Endothelial cell of umbilical vein (primary cell): Measurements from ENCODE around the gene SREK1IP1. TPM values are rescaled to one million over a fixed set of nuclear protein-coding genes. Genes with fewer than 3 reads are reported as not detected.

Experiments used
- BruUV-seq: library from RNA; stranded (reverse); fragments of 400-500 nt; replicated peaks from 2 replicates; lab custom pipeline; 2021; lab: Mats Ljungman, UMichigan
- CTCF ChIA-PET: fragments of 300-600, 350-600 bp; sonication (Branson Sonifier 250); formaldehyde crosslinking; loops from one replicate; lab custom pipeline; 2021; ENCODE audit warnings: antibody characterized with exemption, inconsistent platforms; lab: Charles Lee
- POLR2A ChIA-PET: fragments of 300-600, 350-600 bp; sonication (Branson Sonifier 250); formaldehyde crosslinking; loops from one replicate; lab custom pipeline; 2021; ENCODE audit warnings: antibody characterized with exemption, inconsistent platforms; lab: Charles Lee
- DNase-seq: peaks from one replicate; pipeline ENCODE4 v3.0.0-alpha.2; 2011; ENCODE audit warnings: low read depth, low spot score
- FAIRE-seq: peaks from 2 replicates; lab custom pipeline; 2011; peaks lifted over from hg19 to GRCh38; lab: Jason Lieb, UNC
- H2AFZ ChIP-seq: 2 replicates; pipeline ENCODE4 v1.6.0; 2012; ENCODE audit warnings: low read depth, low read length, control low read depth, inconsistent platforms
- H3K27ac ChIP-seq: 2 replicates; pipeline ENCODE4 v1.5.1; 2011; ENCODE audit warnings: low read depth, mild to moderate bottlenecking, control low read depth, low read length, moderate library complexity; ENCODE audit not compliant: insufficient read depth
- H3K27me3 ChIP-seq, 2 experiments: 2 replicates each; pipeline versions ENCODE4 v1.6.0 to v1.6.1; 2011; ENCODE audit warnings: low read length in 2 of 2, mixed read lengths in 1 of 2; ENCODE audit not compliant: control insufficient read depth in 2 of 2, insufficient read depth in 2 of 2
- H3K36me3 ChIP-seq, 2 experiments: 2 replicates in 1 of 2; 3 replicates in 1 of 2; pipeline ENCODE4 v1.5.1; 2011; ENCODE audit warnings: low read length in 2 of 2, mild to moderate bottlenecking in 1 of 2, moderate library complexity in 1 of 2; ENCODE audit not compliant: control insufficient read depth in 2 of 2, insufficient read depth in 2 of 2; ENCODE audit errors: extremely low read depth in 1 of 2
- H3K4me1 ChIP-seq: 3 replicates; pipeline ENCODE4 v1.5.1; 2011; ENCODE audit warnings: mild to moderate bottlenecking, low read length; ENCODE audit not compliant: control insufficient read depth, insufficient read depth; ENCODE audit errors: extremely low read depth
- H3K4me2 ChIP-seq: 2 replicates; pipeline ENCODE4 v1.6.1; 2011; ENCODE audit warnings: low read length, control low read depth, mixed read lengths; ENCODE audit not compliant: insufficient read depth
- H3K4me3 ChIP-seq, 3 experiments: fragments of 200-600 bp in 1 of 3; sonication (generic), shearing (Covaris generic) in 1 of 3; replicated peaks in 1 of 3; 2 replicates each; pipeline ENCODE4 v1.5.1; 2011 to 2016; ENCODE audit warnings: control low read depth in 3 of 3, low read length in 3 of 3, mild to moderate bottlenecking in 2 of 3, inconsistent platforms in 1 of 3, low read depth in 1 of 3, moderate library complexity in 1 of 3; ENCODE audit not compliant: insufficient read depth in 1 of 3
- H3K79me2 ChIP-seq: 2 replicates; pipeline ENCODE4 v1.6.0; 2012; ENCODE audit warnings: low read length, inconsistent platforms; ENCODE audit not compliant: control insufficient read depth, insufficient read depth
- H3K9ac ChIP-seq: replicated peaks from 2 replicates; pipeline ENCODE3; 2011; ENCODE audit warnings: low read length, control low read depth; ENCODE audit not compliant: insufficient read depth; ENCODE audit errors: extremely low read depth
- H3K9me1 ChIP-seq: replicated peaks from 3 replicates; pipeline ENCODE4 v1.6.0; 2011; ENCODE audit warnings: mild to moderate bottlenecking, low read length; ENCODE audit not compliant: control insufficient read depth, insufficient read depth; ENCODE audit errors: extremely low read depth
- H3K9me3 ChIP-seq: replicated peaks from 2 replicates; pipeline ENCODE4 v1.5.1; 2012; ENCODE audit warnings: low read length, inconsistent platforms; ENCODE audit not compliant: control insufficient read depth, insufficient read depth
- H4K20me1 ChIP-seq: replicated peaks from 2 replicates; pipeline ENCODE3; 2011; ENCODE audit warnings: mild to moderate bottlenecking, low read length; ENCODE audit not compliant: control insufficient read depth, insufficient read depth; ENCODE audit errors: extremely low read depth
- EZH2 ChIP-seq: IDR thresholded peaks from 2 replicates; pipeline ENCODE4 v1.6.1; 2012; ENCODE audit warnings: borderline replicate concordance, low read depth, mild to moderate bottlenecking, moderate library complexity, low read length, inconsistent platforms; ENCODE audit not compliant: severe bottlenecking
- JUN ChIP-seq: IDR thresholded peaks from 2 replicates; pipeline ENCODE4 v1.6.1; 2011; ENCODE audit warnings: borderline replicate concordance, low read depth; ENCODE audit not compliant: insufficient read length, insufficient read depth
- POLR2AphosphoS5 ChIP-seq: IDR thresholded peaks from 2 replicates; pipeline ENCODE4 v1.6.1; 2012; ENCODE audit warnings: low read depth, mild to moderate bottlenecking, control low read depth, low read length, moderate library complexity; ENCODE audit not compliant: insufficient read depth
- dilution Hi-C: fragments of 300-500 bp; cut with MboI; formaldehyde crosslinking; loops from one replicate; pipeline ENCODE4 v1.15.0; 2019; ENCODE audit warnings: low sequenced_read_pairs; ENCODE audit not compliant: extremely low pct_ligation_motif_present
- intact Hi-C: fragments of 100-400 bp; cut with micrococcal nuclease; formaldehyde crosslinking; loops from one replicate; pipeline ENCODE4 v1.10.0; 2022
- polyA plus RNA-seq, 4 experiments: library from polyadenylated mRNA; depleted of rRNA in 3 of 4; stranded (reverse) in 3 of 4; unstranded in 1 of 4; fragments of >200 nt; gene quantifications; 2 replicates each; pipeline versions ENCODE4 v1.2.1 to v1.2.3, GENCODE V29; 2011 to 2012; ENCODE audit warnings: missing spikeins in 1 of 4
- total RNA-seq: library from RNA; stranded (reverse); gene quantifications from 2 replicates; pipeline ENCODE4 v1.2.3, GENCODE V29; 2021
- TF ChIP-seq, protein P1 (sequence below): IDR thresholded peaks from 2 replicates; pipeline ENCODE4 v1.6.1; 2011; ENCODE audit not compliant: insufficient read depth, insufficient read length
- TF ChIP-seq, protein P2 (sequence below), 2 donors: IDR thresholded peaks; 1 replicate in 1 of 2; 2 replicates in 1 of 2; pipeline ENCODE4 v1.5.1; 2011; ENCODE audit warnings: low read length in 2 of 2, mild to moderate bottlenecking in 2 of 2, moderate library complexity in 2 of 2, control low read depth in 1 of 2, inconsistent platforms in 1 of 2, low read depth in 1 of 2; ENCODE audit not compliant: insufficient read depth in 1 of 2; ENCODE audit errors: extremely low read depth in 1 of 2

Gene SREK1IP1
- total and polyA plus RNA-seq, 2 donors (not counting 3 experiments of a cell fraction or from before 2014, with no cell fraction given): 6.3 to 17.8 TPM

GRCh38 chr5:64811050-64811640 lies 42.7 kb upstream of the SREK1IP1 start:
- BruUV-seq: no TSS peak
- no peak for TF ChIP-seq EZH2
- TF ChIP-seq, protein P1, sequence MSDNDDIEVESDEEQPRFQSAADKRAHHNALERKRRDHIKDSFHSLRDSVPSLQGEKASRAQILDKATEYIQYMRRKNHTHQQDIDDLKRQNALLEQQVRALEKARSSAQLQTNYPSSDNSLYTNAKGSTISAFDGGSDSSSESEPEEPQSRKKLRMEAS: no peak
- TF ChIP-seq, protein P2, sequence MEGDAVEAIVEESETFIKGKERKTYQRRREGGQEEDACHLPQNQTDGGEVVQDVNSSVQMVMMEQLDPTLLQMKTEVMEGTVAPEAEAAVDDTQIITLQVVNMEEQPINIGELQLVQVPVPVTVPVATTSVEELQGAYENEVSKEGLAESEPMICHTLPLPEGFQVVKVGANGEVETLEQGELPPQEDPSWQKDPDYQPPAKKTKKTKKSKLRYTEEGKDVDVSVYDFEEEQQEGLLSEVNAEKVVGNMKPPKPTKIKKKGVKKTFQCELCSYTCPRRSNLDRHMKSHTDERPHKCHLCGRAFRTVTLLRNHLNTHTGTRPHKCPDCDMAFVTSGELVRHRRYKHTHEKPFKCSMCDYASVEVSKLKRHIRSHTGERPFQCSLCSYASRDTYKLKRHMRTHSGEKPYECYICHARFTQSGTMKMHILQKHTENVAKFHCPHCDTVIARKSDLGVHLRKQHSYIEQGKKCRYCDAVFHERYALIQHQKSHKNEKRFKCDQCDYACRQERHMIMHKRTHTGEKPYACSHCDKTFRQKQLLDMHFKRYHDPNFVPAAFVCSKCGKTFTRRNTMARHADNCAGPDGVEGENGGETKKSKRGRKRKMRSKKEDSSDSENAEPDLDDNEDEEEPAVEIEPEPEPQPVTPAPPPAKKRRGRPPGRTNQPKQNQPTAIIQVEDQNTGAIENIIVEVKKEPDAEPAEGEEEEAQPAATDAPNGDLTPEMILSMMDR (IDR thresholded peaks at IDR 0.05; ENCODE audit: extremely low read depth in 1 of 2, insufficient read depth in 1 of 2, low read depth in 1 of 2, low read length in 2 of 2): peak; percentile 47
- TF ChIP-seq JUN: no peak
- no peak for TF ChIP-seq POLR2AphosphoS5
- Histone ChIP-seq H4K20me1 (no peaks in the 10 kb centered on the region), H3K79me2 (no peaks in the 10 kb centered on the region), H3K9ac (no peak overlapping the region), H2AFZ (no peak overlapping the region), H3K9me1 (no peaks in the 10 kb centered on the region), H3K27me3 (no peaks in the 10 kb centered on the region), H3K4me3 (no peak overlapping the region), H3K9me3 (no peaks in the 10 kb centered on the region), H3K27ac (no peak overlapping the region), H3K4me2 (no peak overlapping the region), H3K4me1 (no peaks in the 10 kb centered on the region), H3K36me3 (no peaks in the 10 kb centered on the region)
- FAIRE-seq (no peak), DNase-seq (peak; percentile 65)
- dilution Hi-C loops (no loop called here), intact Hi-C loops (loop anchor here (1.0 to 2.0 kb wide), 3 partner anchors 148 to 672 kb away; no protein-coding TSS in a partner anchor)
- CTCF ChIA-PET: interaction anchor here (0.6 to 8.8 kb wide), 66 partner anchors 8 to 916 kb away, joined by 3 to 275 read pairs (median 4); partner anchors contain the start of genes ADAMTS6, CENPK and PPWD1
- POLR2A ChIA-PET: interaction anchor here (1.2 kb wide), 1 partner anchor 671 kb away, joined by 3 read pairs; no protein-coding TSS in a partner anchor
